C4-2B (cell line): Measurements from ENCODE around the gene IFNA14.

ENCODE experiments used
- ZFX ChIP-seq: fragments of 450-650 bp; IDR thresholded peaks from 2 replicates; pipeline ENCODE4 v1.6.1; 2017
- TF ChIP-seq, protein P1 (sequence below): fragments of 450-650 bp; conservative IDR thresholded peaks from 2 replicates; pipeline ENCODE4 v1.5.1; 2017; ENCODE audit warnings: mild to moderate bottlenecking

DNA sequence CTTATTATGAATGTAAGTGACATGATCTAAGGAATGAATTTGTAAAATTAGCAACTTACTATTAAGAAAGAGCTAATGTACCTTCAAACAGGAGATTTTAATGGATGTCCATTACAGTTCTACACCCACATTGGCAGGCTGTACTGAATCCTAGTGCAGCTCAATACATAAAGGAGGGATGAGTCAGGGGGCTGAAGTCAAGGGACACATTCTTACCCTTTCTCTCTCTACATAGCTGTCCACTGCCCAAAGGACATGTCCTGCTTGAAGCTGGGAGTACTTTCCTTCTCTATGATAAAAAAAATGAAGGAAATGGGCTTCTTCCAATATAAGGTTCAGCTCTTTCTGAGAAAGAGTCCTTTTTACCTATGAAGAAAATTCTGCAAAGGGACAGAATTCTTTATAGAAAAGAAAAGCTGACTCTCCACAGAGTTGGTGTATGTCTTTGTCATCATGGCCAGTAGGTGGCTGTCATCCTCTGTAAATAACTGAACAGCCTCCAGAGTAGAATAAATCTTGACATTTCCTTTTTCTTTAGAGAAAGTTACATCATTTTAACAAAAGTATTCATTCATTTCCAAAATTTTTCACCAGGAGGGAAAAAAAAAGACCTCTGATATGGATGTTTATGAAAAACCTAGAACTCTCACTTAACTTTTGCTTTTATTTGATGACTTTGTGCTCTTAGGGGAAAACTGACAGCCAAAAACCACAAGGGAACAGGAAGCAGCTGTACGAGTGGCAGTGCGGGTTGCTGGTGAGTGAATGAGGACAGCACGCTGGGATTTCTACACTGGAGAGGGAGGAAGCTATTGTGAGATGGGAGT is 13.1 kb upstream of the IFNA14 start:
- TF ChIP-seq, protein P1, sequence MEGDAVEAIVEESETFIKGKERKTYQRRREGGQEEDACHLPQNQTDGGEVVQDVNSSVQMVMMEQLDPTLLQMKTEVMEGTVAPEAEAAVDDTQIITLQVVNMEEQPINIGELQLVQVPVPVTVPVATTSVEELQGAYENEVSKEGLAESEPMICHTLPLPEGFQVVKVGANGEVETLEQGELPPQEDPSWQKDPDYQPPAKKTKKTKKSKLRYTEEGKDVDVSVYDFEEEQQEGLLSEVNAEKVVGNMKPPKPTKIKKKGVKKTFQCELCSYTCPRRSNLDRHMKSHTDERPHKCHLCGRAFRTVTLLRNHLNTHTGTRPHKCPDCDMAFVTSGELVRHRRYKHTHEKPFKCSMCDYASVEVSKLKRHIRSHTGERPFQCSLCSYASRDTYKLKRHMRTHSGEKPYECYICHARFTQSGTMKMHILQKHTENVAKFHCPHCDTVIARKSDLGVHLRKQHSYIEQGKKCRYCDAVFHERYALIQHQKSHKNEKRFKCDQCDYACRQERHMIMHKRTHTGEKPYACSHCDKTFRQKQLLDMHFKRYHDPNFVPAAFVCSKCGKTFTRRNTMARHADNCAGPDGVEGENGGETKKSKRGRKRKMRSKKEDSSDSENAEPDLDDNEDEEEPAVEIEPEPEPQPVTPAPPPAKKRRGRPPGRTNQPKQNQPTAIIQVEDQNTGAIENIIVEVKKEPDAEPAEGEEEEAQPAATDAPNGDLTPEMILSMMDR: peak; percentile 77
- TF ChIP-seq ZFX: no peak
